HG03460 (cell line): ENCODE results near the gene PIF1.

ENCODE experiments used
- ATAC-seq: cut with Tn5 transposase; IDR thresholded peaks from one replicate; pipeline ENCODE4 v1.9.1; 2021; ENCODE audit not compliant: unreplicated experiment

PIF1 gene, protein sequence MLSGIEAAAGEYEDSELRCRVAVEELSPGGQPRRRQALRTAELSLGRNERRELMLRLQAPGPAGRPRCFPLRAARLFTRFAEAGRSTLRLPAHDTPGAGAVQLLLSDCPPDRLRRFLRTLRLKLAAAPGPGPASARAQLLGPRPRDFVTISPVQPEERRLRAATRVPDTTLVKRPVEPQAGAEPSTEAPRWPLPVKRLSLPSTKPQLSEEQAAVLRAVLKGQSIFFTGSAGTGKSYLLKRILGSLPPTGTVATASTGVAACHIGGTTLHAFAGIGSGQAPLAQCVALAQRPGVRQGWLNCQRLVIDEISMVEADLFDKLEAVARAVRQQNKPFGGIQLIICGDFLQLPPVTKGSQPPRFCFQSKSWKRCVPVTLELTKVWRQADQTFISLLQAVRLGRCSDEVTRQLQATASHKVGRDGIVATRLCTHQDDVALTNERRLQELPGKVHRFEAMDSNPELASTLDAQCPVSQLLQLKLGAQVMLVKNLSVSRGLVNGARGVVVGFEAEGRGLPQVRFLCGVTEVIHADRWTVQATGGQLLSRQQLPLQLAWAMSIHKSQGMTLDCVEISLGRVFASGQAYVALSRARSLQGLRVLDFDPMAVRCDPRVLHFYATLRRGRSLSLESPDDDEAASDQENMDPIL

DNA sequence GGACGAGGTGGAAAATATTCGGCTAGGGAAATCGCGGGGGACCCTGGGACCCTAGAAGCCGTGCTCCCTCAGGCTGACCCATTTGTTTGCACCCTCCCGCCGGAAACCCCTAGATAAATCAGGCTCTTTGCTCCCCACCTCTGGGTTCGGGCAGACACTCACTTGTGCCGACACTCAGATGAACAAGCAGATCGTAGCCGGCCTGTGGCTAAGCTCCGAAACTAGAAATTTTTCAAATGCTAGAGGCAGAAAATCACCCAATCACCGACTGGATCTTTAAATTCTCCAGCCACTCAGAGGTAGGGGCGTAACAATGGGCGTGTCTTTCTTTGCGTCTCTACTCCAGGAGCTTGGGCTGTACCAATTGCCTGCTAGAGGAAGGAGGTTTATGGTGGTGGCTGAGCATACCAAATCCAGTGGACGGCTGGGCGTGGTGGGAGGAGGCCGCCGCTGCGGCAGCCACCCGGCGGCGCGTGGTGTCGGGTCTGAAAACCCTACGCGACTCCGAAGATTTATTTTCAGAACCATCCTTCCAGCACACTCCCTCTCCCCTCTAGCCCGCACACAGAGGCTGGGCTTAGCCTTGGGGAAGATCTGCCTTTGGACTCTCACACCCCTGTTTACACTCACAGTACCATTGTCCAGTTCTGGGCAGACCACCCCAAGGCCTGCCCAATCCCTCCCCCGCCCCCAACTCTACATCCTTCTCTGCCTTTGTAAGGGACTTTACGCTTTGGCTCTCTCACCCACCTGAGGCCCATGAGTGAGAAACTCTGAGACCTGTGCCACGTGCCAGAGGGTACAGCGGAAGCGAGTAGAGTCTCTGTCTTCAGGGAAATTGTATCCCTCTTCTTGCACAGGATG is at the start of gene PIF1:
Gene PIF1, minus strand, starts transcription at position 217 of the 864 bp plus-strand sequence. CDS start 1,312 bp downstream, outside the sequence.
- peak; percentile 85 for ATAC-seq

DNA sequence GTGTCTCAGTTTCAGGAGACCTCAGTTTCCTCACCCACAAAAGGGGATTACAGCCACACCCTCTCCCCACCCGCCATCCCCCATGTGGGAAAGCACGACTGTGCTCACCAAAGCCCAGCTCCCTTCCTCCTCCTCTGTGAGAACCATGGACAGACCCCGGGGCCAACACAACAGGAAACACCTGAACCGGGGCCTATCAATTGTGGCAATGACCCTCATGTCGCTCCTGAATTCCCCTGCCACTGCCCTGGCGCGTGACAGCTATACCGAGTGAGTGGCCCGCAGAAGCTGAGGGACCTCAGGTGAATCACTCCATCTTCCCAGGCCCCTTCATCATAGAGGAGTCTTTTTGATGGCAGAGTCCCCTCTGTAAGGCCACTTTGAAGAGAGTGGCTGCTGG is 44.9 kb upstream of the PIF1 start:
- ATAC-seq, result no peak

- no peak for ATAC-seq
Observed at GRCh38 chr15:64869501-64869900, 44.1 kb upstream of the PIF1 start.

DNA sequence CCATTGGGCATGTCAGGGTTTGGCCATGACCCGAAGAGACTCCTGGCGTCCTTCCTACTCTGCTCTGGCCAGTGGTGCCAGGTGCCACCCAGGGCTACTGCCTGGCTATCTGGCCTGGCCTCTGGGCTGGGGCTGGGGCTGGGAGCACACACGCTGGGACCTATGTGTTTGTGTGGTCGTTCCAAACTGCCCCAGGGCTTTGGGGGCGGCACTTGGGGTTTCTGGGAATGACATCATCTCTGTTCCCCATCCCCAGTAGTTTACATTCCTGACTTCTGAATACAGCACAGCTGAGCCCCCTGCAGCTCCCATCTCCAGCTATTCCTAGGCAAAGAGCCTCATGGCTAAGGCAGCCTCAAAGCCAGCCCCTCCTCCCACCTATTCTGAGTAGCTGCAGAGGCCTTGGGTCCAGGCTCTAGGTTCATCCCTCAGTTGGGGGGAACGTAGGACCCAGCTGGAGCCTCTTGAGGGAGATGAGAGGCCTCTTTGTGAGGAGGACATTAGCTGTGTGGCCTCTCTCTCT is 40.6 kb upstream of the PIF1 start:
- ATAC-seq, result no peak

- no peak for ATAC-seq
Observed at GRCh38 chr15:64865126-64865997, 39.9 kb upstream of the PIF1 start.

- no peak for ATAC-seq
Observed at GRCh38 chr15:64864068-64864467, 38.6 kb upstream of the PIF1 start.

GRCh38 chr15:64862408-64862807 is 37.0 kb upstream of the PIF1 start:
- ATAC-seq, result no peak

DNA sequence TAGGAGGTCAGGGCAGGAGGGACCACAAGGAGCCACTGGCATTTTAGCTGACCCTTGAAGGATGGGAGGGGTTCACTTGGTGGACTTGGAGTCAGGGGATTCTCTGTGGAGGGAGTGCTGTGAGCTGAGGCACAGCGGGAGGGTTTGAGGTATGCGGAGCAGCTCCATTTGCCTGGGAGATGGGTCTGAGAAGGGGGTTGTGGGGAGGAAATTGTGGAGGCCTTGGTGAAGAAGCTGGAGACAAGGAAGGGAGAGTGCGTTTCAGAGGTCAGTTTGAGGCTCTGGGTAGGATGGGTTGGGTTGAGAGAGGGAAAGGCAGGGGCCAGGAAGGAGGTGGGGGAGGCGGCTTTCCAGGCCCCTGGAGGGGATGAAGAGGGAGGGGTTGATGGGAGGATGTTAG is 36.5 kb upstream of the PIF1 start:
- no peak for ATAC-seq

- ATAC-seq, result no peak
Observed at GRCh38 chr15:64861331-64861730, 35.9 kb upstream of the PIF1 start.

DNA sequence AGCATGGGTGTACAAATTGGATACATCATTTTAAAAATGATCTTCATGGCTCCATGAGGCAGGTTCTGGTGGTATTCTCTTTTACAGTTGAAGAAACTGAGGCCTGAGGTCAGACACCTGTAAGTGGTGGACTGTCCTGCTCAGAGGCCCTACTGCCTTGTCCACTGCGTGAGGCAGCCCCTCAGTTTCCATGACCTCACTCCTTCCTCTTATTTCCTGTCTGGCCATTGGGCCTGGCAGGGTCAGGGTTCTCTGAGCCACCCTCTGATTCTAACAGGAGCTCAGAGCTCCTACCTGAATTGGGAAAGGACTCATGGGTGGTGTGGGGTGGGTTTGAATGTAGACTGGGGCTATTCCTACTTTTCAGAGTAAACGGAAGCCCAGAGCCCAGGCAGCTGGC is 33.8 kb upstream of the PIF1 start:
- no peak for ATAC-seq

DNA sequence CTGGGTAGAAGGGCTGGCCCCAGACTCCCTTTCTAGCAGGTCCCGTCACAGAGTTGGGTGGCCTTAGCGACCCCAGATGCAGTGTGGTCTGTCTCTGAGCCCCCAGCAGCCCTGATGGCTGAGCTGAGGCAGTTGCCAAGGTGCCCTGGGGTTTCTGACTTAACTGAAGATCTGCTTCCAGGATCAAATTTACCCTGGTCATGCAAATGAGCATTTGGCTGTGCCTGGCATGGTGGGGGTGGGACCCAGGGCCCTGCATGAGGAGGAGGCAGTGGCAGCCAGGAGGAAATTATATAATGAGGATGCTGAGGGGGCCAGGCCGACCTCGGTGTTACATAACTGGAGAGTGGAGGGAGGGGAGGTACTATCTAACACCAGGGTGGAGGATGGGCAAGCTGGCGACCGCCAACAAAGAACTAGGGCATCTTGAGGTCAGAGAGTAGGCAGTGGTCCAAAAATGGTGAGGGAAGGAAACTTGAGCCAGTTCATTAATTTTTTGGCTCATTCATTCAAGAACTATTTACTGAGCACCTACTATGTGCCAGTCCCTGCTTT is 32.7 kb upstream of the PIF1 start:
- no peak for ATAC-seq

DNA sequence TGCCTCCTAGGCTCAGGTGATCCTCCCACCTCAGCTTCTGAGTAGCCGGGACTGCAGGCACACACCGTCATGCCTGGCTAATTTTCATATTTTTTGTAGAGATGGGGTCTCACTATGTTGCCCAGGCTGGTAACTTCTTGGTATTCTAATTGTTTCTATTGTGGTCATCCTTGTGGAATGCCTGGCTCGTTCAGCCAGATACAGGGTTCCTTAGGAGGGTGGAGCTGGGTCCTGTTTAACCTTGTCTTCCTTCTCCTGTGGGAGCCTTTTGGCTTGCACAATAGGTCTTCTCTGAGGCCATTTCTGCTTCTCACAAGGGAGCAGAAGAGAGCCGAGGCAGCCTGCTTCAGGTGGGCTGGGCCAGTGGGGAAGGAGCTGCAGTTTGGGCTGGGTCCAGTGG is 32.0 kb upstream of the PIF1 start:
- ATAC-seq, result no peak

- no peak for ATAC-seq
Observed at GRCh38 chr15:64856429-64857145, 31.1 kb upstream of the PIF1 start.

DNA sequence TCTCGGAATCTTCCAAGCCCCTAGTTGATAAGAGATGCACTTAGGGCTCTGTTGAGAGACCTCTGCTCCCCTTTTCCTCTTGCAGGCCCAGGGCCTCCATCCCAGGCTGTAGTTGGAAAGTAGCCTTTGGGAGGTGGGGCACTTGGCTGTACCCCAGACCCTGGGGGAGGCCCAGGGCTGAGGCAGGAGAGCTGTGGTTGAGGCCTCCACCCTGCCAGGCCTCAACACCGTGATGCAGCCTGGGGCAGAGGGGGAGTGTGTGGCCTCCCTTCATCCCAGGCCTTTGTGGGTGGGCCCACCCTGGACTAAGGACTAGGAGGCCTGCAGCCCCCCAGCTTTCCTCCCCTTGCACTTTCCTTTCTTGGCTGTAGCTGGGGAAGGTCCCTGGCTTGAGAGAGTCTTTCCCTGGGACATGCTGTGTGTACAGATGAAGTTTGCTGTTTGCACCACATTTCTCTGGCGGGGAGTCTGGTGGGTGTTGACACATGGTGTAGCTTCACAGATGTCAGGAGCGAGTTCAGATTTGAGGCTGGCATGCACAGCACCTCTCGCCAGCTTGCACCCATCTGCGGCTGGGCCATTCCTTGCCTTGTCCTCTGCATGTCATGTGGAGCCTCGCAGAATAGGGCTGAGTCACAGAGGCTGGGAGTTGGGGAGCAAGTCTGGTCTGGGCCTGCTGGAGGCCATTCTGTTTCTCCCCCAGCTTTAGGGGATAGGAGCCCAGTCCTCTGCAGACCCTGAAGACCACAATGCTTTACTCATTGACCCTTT is 29.9 kb upstream of the PIF1 start:
- ATAC-seq, result no peak

GRCh38 chr15:64854526-64854925 is 29.1 kb upstream of the PIF1 start:
- ATAC-seq, result no peak

DNA sequence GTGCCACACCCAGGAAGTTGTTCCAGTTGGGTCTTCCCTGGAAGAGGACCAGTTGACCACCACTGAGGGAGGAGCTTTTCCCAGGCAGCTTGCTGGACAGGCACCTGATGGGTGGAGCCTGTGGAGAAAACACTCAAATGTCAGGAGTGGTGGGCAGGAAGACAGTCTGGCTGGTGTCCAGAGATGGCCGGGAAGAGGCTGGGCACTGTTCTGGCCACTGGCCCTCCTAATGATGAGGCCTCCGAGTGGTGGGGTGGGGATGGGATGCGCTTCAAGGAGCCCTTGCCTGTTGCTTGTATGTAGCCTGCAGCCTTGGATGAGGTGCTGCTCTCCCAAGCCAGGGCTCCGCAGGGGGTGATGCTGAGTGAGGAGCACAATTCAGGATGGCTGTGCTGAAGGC is 28.6 kb upstream of the PIF1 start:
- ATAC-seq, result no peak

DNA sequence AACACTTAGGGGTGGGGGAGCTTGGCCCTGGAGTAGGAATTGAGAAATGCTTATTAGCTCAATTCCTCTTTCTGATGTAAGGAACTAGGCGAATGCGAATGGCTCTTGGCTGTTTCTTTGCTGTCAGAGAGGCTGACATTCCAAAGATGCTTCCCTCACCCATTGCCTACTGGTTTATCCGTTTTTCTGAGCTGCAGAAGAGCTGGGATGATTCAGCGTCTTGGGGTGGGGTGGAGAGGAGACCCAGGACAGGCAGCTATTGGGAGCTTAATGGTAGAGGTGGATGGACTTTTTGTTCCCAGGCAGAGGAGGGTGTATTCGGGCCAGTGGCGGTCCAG is 26.0 kb upstream of the PIF1 start:
- ATAC-seq, result no peak

DNA sequence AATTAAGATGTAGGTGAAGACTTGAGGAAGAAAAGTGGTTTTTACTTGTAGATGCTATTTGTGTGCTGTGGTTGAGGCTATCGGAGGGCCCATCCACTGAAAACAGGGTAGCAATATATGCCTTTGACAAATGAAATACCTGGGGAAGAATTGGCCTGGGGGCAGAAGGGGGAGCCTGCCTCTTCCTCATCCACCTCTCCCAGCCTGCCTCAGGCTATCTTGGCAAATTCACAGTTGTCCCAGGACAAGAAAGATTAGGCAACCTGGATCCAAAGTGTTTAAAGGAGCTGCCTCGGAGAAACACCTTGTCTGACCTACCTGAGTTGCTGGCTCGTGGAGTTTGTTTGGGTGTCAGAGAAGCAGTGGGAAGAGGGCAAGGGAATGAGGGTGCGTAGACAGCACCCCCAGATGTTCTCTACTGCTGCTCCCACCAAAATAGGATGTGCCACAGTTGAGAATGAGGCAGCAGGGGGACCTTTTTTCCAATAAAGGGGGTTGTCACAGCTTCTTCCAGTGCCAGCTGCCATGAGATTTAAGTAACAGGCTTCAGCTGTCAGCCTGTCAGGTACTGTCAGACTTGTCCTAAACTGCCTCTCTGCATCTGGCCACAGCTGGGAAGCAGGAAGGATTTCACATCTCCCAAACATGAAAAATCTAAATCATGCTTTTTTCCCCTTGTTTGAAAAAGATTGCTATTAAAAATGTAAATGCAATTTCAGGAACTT is 25.5 kb upstream of the PIF1 start:
- ATAC-seq, result no peak
